SH-SY5Y (cell line): ENCODE measurements around the gene SERPINA3.
A peak's percentile ranks its signal among the peaks of the same experiment; 100 is the strongest.

Experiments used
- GATA2 ChIP-seq: IDR thresholded peaks from 2 replicates; pipeline ENCODE4 v1.6.1; 2011; ENCODE audit warnings: mild to moderate bottlenecking, low read depth, low read length
- GATA3 ChIP-seq: IDR thresholded peaks from 2 replicates; pipeline ENCODE4 v1.6.1; 2011; ENCODE audit warnings: low read depth, mild to moderate bottlenecking, low read length, moderate library complexity

The SERPINA3 gene

DNA sequence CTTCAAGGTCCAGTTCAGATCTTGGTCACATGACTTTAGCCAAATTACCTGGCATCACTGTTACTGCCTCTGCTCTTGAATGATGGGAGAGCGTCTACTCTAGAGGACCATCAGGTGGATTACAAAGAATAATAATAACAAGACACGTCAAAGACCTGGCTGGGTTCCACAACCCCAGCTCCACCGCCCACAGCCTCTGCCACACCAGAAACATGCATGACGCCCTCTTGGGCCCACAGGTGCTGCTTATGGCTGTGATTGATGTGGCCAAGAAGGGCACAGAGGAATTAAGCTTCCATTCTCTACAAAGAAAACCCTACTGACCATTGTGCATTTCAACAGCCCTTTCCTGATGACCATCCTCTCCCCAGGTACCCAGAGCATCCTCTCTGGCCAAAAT, 18.2 kb downstream of the SERPINA3 start:
- TF ChIP-seq GATA2, result no peak
- TF ChIP-seq GATA3, result no peak

DNA sequence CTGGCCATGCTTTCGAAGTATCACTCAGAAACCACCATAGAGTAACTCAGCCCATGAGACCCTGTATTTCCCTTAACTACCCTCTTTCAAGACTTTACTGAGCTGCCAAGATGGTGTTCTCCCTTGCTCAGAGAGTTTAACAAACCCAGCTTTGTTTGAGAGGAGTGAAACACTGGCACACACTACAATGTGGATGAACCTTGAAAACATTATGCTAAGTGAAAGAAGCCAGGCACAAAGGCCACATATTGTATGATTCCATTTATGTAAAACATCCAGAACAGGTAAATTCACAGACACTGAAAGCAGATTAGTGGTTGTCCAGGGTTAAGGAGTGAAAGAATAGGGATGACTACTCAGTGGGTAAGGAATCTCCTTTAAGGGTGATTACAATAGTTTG, 18.9 kb downstream of the SERPINA3 start:
- no peak for TF ChIP-seq GATA3
- TF ChIP-seq GATA2, result no peak

DNA sequence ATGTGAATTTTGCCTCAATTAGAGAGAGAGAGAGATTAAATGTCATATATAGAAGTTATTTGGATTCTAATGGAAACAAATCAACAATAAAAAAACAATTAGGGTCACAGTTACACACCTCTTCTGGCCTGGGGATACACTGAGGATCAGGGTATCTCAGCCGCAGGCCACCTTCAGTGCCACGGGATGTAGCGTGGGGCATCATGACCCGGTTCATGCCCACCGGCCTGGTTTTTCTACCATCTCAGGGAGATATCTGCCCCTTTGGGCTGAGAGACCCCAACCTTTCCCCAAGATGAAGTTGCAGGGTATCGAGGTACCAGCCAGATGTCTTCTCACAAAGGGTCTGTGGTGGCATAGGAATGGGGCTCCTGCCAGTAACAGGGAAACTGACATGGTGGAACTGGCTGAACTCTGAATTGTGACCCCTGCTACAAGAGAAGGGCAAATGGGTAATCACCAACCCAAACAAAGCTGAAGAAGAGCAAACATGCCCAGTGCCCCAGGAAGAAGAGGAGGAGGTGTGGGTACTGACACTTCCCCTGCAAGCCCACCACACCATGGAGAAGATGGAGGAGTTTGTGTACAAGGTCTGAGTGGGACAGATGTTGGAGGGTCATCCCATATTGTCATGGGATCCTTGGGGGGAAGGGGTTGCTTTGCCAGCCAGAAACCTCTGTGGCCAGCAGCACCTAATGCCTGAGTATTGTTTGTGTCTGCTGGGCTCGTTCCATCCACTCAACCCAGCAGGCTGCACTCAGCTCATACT, 19.5 kb downstream of the SERPINA3 start:
- TF ChIP-seq GATA2 (no peak), GATA3 (no peak)

DNA sequence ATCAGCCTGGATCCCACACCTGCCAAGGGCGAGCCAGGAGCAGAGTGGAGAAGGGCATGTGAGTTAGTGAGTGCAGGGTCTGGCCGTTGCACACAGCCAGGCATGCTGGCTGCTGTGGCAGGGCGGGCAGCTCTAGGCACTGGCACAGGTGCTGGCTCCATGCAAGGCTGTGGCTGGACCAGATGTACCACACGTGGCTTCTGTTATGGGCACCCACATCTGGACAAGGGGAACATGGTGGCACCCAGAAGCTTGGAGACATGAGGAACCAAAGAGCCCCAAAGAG, 20.1 kb downstream of the SERPINA3 start:
- no peak for TF ChIP-seq GATA3
- no peak for TF ChIP-seq GATA2

DNA sequence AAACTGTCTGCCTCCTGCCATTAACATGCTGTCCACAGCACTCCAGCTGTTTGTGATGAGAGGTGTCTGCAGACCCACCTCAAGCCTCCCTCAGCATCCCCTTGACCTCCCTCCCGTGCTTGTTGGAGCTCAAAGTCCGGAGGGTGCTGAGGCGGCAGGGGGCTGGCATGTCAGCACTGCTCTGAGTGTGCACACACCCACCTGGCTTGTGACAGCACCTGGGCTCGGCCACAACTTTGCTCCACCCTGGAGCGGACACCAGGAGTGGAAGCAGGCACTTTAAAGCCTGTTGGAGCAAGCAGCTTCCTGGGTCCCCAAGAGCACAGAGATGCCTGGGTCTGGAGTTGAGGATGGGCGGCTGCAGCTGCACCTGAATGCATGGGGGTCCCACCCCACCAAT, 20.9 kb downstream of the SERPINA3 start:
- TF ChIP-seq GATA2 (no peak), GATA3 (no peak)

DNA sequence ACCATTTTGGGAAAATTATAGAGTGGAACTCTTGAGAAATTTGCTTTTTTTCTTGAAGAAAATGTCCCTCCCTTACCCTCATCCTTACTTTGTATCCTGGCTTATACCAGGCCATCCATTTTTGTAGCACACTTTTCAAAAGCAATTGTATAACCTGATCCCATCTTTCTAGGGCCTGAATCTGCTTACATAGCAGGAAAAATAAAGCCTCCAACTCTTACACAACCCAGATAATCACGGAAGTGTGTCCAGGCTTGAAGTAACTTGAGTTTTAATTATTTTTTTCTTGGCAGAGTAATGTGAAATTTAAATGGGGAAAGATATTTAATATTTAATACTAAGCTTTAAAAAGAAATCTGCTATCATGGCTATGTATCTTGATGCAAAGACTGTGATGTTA, 23.0 kb downstream of the SERPINA3 start:
- no peak for TF ChIP-seq GATA3
- no peak for TF ChIP-seq GATA2

DNA sequence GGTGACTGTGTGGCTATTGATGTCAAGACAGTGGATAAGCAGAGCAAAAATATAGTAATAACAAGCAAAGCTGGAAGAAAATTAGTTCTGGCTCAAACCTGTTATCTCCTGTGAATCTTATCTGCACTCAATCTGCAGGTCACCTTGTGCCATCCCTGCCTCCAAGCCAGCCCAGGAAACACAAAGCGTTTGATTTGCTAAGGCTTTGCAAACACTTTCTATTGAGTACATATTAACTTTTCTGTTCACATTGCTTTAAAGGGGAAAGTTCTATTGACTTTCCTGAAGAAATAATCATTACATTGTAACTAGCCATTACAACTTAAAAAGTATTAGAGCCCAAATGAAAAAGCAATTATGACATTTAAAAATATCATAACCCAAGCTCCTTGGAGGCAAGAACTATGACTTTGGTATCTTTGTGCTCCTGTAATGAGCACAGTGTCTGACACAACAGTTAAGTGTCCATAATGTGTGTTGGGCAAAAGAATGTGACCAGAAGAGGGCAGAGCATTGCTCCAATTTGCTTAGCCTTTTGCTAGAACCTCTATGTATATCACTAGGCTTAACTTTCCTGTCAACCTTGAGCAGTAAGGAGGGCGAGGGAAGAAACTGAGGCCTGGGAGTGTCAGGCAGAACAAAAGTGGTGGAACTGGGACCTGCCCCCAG, 24.7 kb downstream of the SERPINA3 start:
- TF ChIP-seq GATA2 (peak; percentile 37; the same call in 1 of the 2 replicates), GATA3 (no peak)

DNA sequence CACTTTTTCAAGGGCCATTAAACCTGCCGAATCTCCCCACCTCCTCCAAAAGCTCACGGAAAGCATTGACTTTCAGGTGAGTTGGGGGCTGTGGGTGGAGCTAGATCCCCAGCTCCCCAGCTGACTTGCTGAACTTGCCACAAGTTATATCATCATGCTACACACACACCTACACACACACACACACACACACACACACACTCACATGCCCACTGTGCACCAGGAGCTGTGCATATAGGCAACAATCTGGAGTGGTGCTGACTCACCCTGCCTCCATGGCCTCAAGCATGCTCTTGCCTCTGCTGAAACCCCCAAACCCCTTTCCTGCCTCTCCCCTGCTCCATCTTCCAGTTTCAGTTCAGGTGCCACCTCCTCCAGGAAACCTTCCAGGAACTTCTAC, 26.1 kb downstream of the SERPINA3 start:
- TF ChIP-seq GATA3, result no peak
- no peak for TF ChIP-seq GATA2

DNA sequence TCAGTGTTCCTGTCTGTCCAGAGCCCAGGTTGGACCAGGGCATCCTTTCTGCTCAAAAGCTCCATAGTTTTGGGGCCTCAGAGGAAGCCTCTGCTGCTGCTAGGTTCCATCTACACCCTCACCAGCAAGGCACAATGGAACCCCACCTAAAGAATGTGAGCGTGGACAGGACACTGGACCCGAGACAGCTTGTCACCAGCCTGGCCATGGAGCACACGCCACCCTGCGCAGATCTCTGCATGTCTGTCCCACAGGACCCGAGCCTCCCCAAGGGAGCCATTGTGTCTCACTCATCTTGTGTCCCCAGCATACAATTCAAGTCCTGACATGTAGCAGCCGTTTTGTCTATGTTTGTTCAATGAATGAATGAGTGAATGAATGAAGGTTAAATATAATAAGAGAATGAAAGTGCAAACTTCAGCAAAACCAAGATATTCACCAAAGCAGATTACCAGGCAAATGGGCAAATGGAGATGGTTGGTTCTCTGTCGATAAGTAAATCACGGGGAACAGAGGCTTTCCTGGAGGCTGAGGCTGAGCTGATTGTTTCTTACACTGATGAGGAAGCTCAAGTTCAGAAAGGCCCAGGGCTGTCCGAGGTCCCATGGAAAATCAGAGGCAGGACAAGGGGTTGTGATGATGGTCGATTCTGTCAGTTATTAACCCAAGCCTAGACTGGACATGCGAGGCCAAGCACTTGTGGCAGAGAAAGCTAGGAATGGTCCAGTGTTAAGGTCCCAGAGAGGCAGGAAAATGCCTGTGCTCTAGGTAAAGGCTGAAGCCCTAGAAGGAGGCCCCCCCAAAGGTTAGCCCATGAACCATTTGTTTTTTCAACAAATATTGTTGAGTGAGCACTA, 27.0 kb downstream of the SERPINA3 start:
- TF ChIP-seq GATA2, result no peak
- no peak for TF ChIP-seq GATA3

DNA sequence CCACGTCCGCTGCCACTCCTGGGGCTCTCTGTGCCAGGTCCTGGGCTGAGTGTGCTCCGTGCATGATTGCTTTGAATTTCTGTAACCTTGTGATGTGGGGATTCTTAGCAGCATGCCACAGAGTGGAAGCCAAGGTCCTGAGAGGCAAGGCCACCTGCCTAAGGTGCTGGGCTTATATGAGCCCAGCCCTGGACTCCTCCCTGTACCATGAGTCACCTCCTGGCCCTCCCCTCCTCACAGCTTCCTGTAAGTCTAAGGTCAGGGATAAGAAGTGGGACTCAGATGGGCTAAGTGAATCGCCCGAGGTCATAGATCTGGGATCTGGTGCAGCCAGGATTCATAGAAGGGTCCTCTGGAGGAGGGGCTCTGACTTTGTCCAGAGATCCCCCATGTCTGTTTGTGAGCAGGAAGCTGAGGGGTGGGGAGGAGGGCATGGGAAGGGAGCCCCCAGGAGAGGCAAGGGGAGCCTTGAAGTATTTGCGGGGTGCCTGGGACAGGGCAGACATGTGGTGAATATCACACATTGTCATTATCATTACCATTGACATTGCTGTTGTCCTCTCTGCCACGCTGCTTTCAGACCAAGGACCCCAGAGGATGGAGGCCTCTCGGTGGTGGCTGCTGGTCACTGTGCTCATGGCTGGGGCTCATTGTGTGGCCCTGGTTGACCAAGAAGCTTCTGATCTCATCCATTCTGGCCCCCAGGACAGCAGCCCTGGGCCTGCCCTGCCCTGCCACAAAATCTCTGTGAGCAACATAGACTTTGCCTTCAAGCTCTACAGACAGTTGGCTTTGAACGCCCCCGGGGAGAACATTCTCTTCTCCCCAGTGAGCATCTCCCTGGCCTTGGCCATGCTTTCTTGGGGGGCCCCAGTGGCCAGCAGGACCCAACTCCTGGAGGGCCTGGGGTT, 28.8 kb downstream of the SERPINA3 start:
- TF ChIP-seq GATA2 (no peak), GATA3 (no peak)

DNA sequence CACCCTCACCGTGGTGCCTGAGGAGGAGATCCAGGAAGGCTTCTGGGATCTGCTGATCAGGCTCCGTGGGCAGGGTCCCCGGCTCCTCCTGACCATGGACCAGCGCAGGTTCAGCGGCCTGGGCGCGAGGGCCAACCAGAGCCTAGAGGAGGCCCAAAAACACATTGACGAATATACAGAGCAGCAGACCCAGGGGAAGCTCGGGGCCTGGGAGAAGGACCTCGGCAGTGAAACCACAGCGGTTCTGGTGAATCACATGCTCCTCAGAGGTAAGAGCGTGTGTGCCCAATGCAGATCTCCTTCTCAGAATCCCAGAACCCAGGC, 29.4 kb downstream of the SERPINA3 start:
- TF ChIP-seq GATA2 (no peak), GATA3 (no peak)

DNA sequence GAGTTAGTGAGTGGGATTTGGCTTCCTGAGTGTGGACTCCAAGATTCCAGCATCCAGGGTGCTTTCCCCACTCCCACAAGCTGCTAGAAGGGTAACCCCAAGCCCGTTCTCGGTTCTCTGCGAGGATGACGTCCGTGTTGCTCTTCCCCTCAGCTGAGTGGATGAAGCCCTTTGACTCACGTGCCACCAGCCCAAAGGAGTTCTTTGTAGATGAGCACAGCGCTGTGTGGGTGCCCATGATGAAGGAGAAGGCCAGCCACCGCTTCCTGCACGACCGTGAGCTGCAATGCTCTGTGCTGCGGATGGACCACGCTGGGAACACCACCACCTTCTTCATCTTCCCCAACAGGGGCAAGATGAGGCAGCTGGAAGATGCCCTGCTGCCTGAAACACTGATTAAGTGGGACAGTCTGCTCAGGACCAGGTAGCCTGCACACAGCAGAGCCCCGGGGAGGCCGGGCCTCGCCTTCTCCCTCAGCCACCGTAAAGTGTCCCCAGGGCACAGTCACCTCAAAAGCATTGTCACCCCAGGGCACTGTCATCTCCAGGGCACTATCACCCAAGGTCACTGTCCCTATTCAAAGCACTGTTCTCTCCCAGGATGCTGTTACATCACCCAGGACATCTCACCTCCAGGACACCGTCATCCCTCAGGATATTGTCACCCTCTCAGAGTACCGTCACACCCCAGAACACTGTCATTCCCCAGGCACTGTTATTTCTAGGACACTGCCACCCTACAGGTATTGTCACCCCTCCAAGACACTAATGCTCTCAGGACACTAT, 31.3 kb downstream of the SERPINA3 start:
- TF ChIP-seq GATA3 (no peak), GATA2 (no peak)

DNA sequence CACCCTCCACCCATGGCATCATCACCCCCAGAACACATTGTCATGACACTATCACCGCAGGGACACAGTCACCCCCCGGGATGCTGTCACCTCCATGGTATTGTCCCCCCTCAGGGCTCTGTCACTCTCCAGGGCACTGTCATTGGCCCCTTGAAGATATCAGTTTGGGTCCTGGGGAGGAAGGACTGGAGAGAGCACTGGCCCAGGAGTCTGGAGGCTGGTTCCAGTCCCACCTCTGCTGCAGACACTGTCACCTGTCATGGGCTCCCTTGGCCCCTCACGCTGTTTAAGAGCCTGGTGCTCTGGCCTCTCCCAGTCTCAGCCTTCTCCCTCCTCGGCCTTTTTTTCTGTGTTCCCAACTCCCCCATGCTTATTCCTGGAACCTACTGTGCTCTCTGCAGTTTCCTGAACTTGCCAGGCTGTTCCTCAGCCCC, 31.9 kb downstream of the SERPINA3 start:
- TF ChIP-seq GATA2 (no peak), GATA3 (no peak)
